Neutrophil (primary cell): ENCODE results near the gene SLC2A4.

ENCODE experiments used
- H3K27ac ChIP-seq: fragments of 200-600 bp; sonication (generic); 2 replicates; pipeline ENCODE4 v1.5.1; 2016; ENCODE audit warnings: mild to moderate bottlenecking, moderate library complexity
- H3K27me3 ChIP-seq: fragments of 200-600 bp; sonication (generic); 2 replicates; pipeline ENCODE4 v1.6.0; 2016; ENCODE audit warnings: mild to moderate bottlenecking
- H3K36me3 ChIP-seq: fragments of 200-600 bp; sonication (generic); 2 replicates; pipeline ENCODE4 v1.5.1; 2017
- H3K4me1 ChIP-seq, 2 experiments: fragments of 200-600 bp in 1 of 2; sonication (generic) in 1 of 2; 1 replicate in 1 of 2; 2 replicates in 1 of 2; pipeline versions ENCODE4 v1.5.1 to v1.6.1; 2013 to 2016; ENCODE audit warnings: low read depth in 1 of 2, low read length in 1 of 2, mild to moderate bottlenecking in 1 of 2, moderate library complexity in 1 of 2; ENCODE audit not compliant: control insufficient read depth in 1 of 2, insufficient read depth in 1 of 2
- H3K4me3 ChIP-seq, 2 experiments: fragments of 200-600 bp in 1 of 2; sonication (generic) in 1 of 2; 1 replicate in 1 of 2; 2 replicates in 1 of 2; pipeline ENCODE4 v1.5.1; 2013 to 2016; ENCODE audit warnings: low read depth in 1 of 2, low read length in 1 of 2, mild to moderate bottlenecking in 1 of 2, moderate library complexity in 1 of 2
- H3K9me3 ChIP-seq: fragments of 200-600 bp; sonication (generic); 2 replicates; pipeline ENCODE4 v1.5.1; 2016
- TF ChIP-seq, protein P1 (sequence below): fragments of 200-600 bp; sonication (generic); IDR thresholded peaks from 2 replicates; pipeline ENCODE4 v1.5.1; 2016; ENCODE audit warnings: antibody characterized with exemption

Gene SLC2A4

DNA sequence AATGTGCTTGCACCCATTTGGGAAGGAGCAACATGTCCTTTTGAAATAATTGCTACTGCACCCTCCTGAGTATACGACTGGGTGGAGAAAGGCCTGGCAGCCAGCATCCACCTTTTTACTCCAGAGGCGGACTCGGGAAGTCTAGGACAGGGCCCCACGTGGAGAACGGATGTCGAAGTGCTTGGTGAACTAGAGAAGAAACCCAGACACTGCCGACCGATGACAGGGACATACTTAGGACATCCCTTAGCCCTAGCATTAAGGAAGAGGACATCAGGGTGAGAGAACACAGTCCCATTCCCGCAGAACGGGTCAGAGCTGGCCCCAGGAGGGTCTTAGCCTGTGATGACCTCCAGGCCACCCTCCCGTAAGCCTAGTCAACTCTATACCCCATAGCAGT is 9.2 kb downstream of the SLC2A4 start:
- no peak overlapping the region for H3K27ac ChIP-seq
- no peaks in the 10 kb centered on the region for H3K9me3 ChIP-seq
- peaks cover 100% of the 10 kb centered on the region for H3K27me3 ChIP-seq
- H3K36me3 ChIP-seq, result no peaks in the 10 kb centered on the region
- H3K4me1 ChIP-seq, result peaks cover 8 to 16% of the 10 kb centered on the region in 2 experiments
- no peak overlapping the region for H3K4me3 ChIP-seq
- TF ChIP-seq, protein P1, sequence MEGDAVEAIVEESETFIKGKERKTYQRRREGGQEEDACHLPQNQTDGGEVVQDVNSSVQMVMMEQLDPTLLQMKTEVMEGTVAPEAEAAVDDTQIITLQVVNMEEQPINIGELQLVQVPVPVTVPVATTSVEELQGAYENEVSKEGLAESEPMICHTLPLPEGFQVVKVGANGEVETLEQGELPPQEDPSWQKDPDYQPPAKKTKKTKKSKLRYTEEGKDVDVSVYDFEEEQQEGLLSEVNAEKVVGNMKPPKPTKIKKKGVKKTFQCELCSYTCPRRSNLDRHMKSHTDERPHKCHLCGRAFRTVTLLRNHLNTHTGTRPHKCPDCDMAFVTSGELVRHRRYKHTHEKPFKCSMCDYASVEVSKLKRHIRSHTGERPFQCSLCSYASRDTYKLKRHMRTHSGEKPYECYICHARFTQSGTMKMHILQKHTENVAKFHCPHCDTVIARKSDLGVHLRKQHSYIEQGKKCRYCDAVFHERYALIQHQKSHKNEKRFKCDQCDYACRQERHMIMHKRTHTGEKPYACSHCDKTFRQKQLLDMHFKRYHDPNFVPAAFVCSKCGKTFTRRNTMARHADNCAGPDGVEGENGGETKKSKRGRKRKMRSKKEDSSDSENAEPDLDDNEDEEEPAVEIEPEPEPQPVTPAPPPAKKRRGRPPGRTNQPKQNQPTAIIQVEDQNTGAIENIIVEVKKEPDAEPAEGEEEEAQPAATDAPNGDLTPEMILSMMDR, result no peak

DNA sequence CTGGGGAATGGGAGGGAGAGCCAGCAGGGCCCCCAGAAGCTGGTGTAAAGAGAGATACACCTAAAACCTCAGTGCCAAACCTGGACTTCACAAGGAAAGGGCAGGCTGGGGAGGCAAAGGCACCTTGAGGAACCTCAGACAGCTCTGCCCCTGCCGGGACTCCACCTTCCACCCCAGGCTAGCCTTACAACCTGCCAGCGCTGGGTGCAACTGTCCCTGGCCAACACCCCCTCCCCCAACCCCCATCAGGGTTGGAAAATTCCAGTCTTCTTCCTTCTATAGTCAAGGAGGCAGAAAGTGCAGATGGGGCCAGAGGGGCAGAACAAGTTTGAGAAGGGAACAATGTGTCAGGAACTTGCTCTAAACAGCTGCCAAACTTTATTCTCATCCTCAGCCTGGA is 10.7 kb downstream of the SLC2A4 start:
- TF ChIP-seq, protein P1, result no peak
- Histone ChIP-seq H3K4me1 (peaks cover 18 to 26% of the 10 kb centered on the region in 2 experiments), H3K9me3 (no peaks in the 10 kb centered on the region), H3K27ac (no peak overlapping the region), H3K27me3 (peaks cover 100% of the 10 kb centered on the region), H3K36me3 (no peaks in the 10 kb centered on the region), H3K4me3 (no peak overlapping the region)

DNA sequence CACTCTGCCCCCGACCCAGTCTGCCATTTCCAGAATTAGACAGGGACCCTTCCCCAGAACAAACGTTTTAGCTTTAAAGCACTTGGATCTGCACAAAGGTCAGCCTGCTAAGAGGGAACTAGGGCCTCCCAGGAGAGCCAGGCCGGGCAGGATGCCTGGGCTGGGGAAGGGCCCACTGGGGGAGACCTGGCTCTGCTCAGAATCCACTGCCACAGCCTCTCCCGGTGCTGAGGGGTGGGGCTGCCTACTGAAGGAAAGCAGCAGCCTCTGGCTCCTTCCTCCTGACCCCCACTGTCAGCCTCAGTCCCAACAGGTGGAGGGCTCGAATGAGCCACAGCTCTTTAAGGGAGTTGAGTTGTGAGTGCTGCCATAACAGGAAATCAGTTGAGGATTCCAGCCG is 11.2 kb downstream of the SLC2A4 start:
- Histone ChIP-seq H3K36me3 (no peaks in the 10 kb centered on the region), H3K4me3 (no peak overlapping the region), H3K27ac (no peak overlapping the region), H3K4me1 (peaks cover 18 to 26% of the 10 kb centered on the region in 2 experiments), H3K27me3 (peaks cover 97% of the 10 kb centered on the region), H3K9me3 (no peaks in the 10 kb centered on the region)
- TF ChIP-seq, protein P1, result no peak

DNA sequence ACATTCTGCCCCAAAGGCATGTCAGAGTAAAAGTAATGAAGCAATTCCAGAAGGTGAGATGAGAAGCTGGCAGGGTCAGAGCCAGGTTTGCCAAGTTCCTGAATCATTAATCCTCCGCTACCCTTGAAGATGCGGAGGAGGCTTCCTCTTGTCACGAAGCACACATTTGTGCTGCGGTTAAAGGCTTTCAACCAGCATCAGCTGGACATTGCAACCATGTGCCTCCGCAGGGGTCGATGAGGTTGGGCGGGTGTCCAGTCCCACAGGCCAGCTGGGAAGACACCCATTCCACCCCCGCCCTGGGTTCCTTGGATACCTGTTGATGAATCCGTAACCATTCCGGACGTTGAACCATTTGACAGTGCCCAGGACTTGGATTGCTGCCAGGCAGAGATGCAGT is 11.6 kb downstream of the SLC2A4 start:
- no peak overlapping the region for H3K4me3 ChIP-seq
- TF ChIP-seq, protein P1, result no peak
- H3K9me3 ChIP-seq, result no peaks in the 10 kb centered on the region
- peaks cover 18 to 26% of the 10 kb centered on the region in 2 experiments for H3K4me1 ChIP-seq
- no peak overlapping the region for H3K27ac ChIP-seq
- H3K36me3 ChIP-seq, result no peaks in the 10 kb centered on the region
- H3K27me3 ChIP-seq, result peaks cover 97% of the 10 kb centered on the region

DNA sequence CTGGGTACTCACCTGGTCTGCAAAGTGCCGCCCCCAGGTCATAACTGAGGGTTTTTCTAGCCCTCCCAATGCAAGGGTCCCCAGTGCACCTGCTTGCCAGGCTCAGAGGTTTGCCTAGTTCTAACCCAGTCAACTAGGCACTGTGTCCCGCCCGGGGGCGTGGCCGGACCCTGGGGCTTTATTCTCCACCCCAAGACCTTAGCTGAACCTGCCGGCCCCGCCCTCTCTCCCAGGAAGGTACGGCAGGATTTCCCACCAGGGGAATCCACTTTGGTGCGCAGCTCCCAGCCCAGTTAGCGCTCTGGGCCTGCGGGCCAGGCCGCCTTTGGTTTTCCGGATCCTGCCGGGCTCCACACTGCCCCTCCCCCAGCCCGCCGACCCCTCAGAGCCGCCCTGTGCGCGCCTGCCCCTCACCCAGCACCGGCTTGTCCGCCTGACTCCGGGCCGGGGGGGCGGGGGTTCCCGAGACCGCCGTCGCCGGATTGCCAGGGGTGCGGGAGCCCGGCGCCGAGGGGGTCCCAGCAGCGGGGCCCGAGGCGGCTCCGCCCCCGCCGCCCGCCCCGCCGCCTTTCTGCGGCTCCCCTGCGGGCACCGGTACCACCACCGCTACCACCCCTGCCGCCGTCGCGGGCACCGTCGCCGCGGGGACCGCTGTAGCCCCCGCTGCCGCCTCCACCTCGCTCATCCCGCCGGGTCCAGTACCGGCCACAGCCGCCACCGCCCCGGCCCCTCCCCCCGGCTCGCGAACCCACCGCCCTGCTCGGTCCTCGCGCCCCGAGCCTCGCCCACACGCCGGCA is 12.5 kb downstream of the SLC2A4 start:
- H3K4me1 ChIP-seq, result peaks cover 18 to 26% of the 10 kb centered on the region in 2 experiments
- no peaks in the 10 kb centered on the region for H3K9me3 ChIP-seq
- H3K36me3 ChIP-seq, result no peaks in the 10 kb centered on the region
- TF ChIP-seq, protein P1, result no peak
- H3K27me3 ChIP-seq, result peaks cover 97% of the 10 kb centered on the region
- peak overlapping the region; percentile 40 to 64 for H3K4me3 ChIP-seq
- H3K27ac ChIP-seq, result no peak overlapping the region
